Stomach (tissue), 9 donors: ENCODE results near the gene PHTF2. TPM values are rescaled to one million over a fixed set of nuclear protein-coding genes. Genes with fewer than 3 reads are reported as not detected.

Experiments used
- DNase-seq, 2 donors: peaks; one replicate each; pipeline versions ENCODE4 v3.0.0 to v3.0.0-alpha.2; 2013 to 2019
- H3K27ac ChIP-seq, 5 donors: fragments of 200-600 bp in 4 of 5; sonication (generic) in 4 of 5; one replicate each; pipeline ENCODE4 v1.5.1; 2013 to 2019; ENCODE audit warnings: mild to moderate bottlenecking in 1 of 5, moderate library complexity in 1 of 5
- H3K27me3 ChIP-seq, 3 donors: fragments of 200-600 bp; sonication (generic); one replicate each; pipeline ENCODE4 v1.5.1; 2017 to 2019; ENCODE audit warnings: mixed run types in 1 of 3
- H3K36me3 ChIP-seq, 4 donors: fragments of 200-600 bp; sonication (generic); 1 replicate in 3 of 4; 2 replicates in 1 of 4; pipeline ENCODE4 v1.5.1; 2016 to 2019
- H3K4me1 ChIP-seq, 4 donors: fragments of 200-600 bp; sonication (generic); one replicate each; pipeline ENCODE4 v1.5.1; 2016 to 2019
- H3K4me3 ChIP-seq, 4 donors: fragments of 200-600 bp; sonication (generic) in 3 of 4; one replicate each; pipeline ENCODE4 v1.5.1; 2016 to 2019; ENCODE audit warnings: mild to moderate bottlenecking in 1 of 4
- H3K9me3 ChIP-seq, 4 donors: fragments of 200-600 bp; sonication (generic); one replicate each; pipeline ENCODE4 v1.5.1; 2016 to 2019
- EP300 ChIP-seq: sonication (generic); formaldehyde crosslinking; IDR thresholded peaks from one replicate; pipeline ENCODE4 v1.6.1; 2017; ENCODE audit warnings: antibody characterized with exemption
- POLR2A ChIP-seq, 4 donors: fragments of 450-650 bp; IDR thresholded peaks; one replicate each; pipeline ENCODE4 v1.6.1; 2016; ENCODE audit warnings: antibody characterized with exemption in 4 of 4, control low read depth in 2 of 4, mild to moderate bottlenecking in 1 of 4, moderate library complexity in 1 of 4
- POLR2AphosphoS5 ChIP-seq, 3 donors: sonication (generic); formaldehyde crosslinking; IDR thresholded peaks; one replicate each; pipeline ENCODE4 v1.6.1; 2016; ENCODE audit warnings: antibody characterized with exemption in 3 of 3
- WGBS, 5 donors: extraction: QIAGEN DNeasy Blood & Tissue Kit in 3 of 5; methylation state at CpG; one replicate each; pipeline versions ENCODE4 v1.1.5 to v1.1.7; 2013 to 2018; 5-methylcytosine and 5-hydroxymethylcytosine counted together
- intact Hi-C: fragments of 100-400 bp; cut with DNase I; formaldehyde crosslinking; loops from one replicate; pipeline ENCODE4 v1.15.1; 2023; ENCODE audit warnings: low total_unique reads
- polyA plus RNA-seq, 3 donors: library from polyadenylated mRNA; stranded (reverse); fragments of 200-250 nt; gene quantifications; one replicate each; pipeline ENCODE4 v1.2.3, GENCODE V29; 2013
- total RNA-seq, 5 donors: library from RNA; depleted of rRNA; stranded (reverse); fragments of >200 nt; gene quantifications; one replicate each; pipeline versions ENCODE4 v1.1.0 to v1.2.3, GENCODE V29; 2014 to 2016
- TF ChIP-seq, protein P1 (sequence below), 7 experiments: fragments of 450-650 bp in 4 of 7; fragments of 200-600 bp in 3 of 7; sonication (generic) in 3 of 7; IDR thresholded peaks; one replicate each; pipeline ENCODE4 v1.5.1; 2016 to 2019; ENCODE audit warnings: antibody characterized with exemption in 7 of 7, control low read depth in 2 of 7, mild to moderate bottlenecking in 1 of 7
- donor health status: healthy with polysubstance abuse.
- donor health status: Bipolar disorder and iron deficiency.
- donor health status: healthy.

PHTF2 gene
- total and polyA plus RNA-seq, 8 donors = 2.0 to 42.9 (median 12.5) TPM

DNA sequence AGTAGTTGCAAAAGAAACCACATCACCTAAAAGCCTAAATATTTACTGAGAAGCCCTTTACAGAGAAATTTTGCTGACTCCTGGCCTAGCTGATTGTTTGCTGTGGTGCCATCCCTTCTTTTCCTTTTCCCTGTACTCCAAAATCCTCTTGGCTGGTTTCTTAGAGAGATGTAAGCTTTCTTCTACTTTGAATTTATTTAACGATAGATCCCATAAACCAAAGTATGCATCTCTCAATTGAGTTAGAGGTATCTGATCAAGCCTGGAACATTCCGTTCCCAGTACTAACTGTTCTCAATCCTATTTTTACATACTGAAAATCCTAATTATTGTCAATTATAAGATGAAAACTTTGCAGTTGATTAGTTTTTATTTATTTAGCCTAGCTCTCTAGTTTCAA is 6.6 kb upstream of the PHTF2 start:
- Histone ChIP-seq H3K36me3 (peaks cover 3 to 15% (median 10%) of the 10 kb centered on the region in 4 donors), H3K4me1 (peaks cover 10 to 43% (median 22%) of the 10 kb centered on the region in 4 donors), H3K9me3 (no peaks in the 10 kb centered on the region), H3K4me3 (no peak overlapping the region), H3K27me3 (no peaks in the 10 kb centered on the region), H3K27ac (peak overlapping the region in 3 of 5 donors; percentile 14 to 44 (median 40))
- intact Hi-C loops = no loop called here
- TF ChIP-seq POLR2AphosphoS5 (IDR thresholded peaks at IDR 0.05) (no peak), POLR2A (IDR thresholded peaks at IDR 0.05) (no peak), EP300 (no peak)
- TF ChIP-seq, protein P1, sequence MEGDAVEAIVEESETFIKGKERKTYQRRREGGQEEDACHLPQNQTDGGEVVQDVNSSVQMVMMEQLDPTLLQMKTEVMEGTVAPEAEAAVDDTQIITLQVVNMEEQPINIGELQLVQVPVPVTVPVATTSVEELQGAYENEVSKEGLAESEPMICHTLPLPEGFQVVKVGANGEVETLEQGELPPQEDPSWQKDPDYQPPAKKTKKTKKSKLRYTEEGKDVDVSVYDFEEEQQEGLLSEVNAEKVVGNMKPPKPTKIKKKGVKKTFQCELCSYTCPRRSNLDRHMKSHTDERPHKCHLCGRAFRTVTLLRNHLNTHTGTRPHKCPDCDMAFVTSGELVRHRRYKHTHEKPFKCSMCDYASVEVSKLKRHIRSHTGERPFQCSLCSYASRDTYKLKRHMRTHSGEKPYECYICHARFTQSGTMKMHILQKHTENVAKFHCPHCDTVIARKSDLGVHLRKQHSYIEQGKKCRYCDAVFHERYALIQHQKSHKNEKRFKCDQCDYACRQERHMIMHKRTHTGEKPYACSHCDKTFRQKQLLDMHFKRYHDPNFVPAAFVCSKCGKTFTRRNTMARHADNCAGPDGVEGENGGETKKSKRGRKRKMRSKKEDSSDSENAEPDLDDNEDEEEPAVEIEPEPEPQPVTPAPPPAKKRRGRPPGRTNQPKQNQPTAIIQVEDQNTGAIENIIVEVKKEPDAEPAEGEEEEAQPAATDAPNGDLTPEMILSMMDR (IDR thresholded peaks at IDR 0.05) = no peak
- DNase-seq = no peak
- WGBS, 5 donors = 57 to 90% (median 80%) methylated on average over 2 of the region's 2 CpGs

DNA sequence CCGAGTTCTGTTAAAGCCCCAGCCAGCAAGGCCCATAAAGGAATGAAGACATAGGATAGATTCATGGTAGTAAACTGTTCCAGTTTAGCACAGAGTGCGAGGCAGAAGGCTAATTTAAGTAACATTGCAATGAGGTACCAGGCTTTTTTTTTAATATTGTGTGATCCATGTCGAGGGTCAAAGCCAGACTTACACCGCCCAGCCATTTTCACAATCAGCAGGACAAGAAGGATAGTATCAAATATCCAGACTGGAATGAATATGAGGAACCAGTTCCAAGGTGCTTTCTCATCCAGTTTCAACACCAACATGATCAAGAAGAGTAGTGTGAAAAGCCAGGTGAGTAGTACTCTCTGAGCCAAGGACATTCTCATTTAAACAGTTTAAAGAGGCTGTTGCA is 4.6 kb upstream of the PHTF2 start:
- intact Hi-C loops = no loop called here
- no peaks in the 10 kb centered on the region for H3K9me3 ChIP-seq
- no peaks in the 10 kb centered on the region for H3K27me3 ChIP-seq
- H3K4me3 ChIP-seq = no peak overlapping the region
- WGBS, 5 donors = 85 to 94% (median 93%) methylated on average over 4 of the region's 4 CpGs
- no peak for TF ChIP-seq POLR2AphosphoS5 (IDR thresholded peaks at IDR 0.05)
- TF ChIP-seq, protein P1 (IDR thresholded peaks at IDR 0.05) = no peak
- TF ChIP-seq EP300 = no peak
- no peak for TF ChIP-seq POLR2A (IDR thresholded peaks at IDR 0.05)
- peaks cover 3 to 15% (median 10%) of the 10 kb centered on the region in 4 donors for H3K36me3 ChIP-seq
- peaks cover 20 to 51% (median 30%) of the 10 kb centered on the region in 4 donors for H3K4me1 ChIP-seq
- no peak for DNase-seq
- no peak overlapping the region for H3K27ac ChIP-seq

DNA sequence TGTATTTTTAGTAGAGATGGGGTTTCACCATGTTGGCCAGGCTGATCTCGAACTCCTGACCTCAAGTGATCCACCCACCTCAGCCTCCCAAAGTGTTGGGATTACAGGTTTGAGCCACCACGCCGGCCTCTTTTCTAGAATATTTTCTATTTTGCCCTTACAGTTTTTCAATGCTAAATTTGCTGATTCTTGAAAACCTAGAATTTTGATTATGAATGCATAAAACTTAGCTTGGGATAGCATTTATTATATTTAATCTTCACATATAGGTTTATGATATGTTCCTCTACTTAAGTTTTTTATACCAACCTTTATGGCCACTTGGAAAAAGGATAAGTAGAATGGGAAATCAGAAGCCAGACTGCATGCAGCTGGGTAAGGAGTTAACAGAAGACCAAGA is 2.5 kb upstream of the PHTF2 start:
- Histone ChIP-seq H3K4me1 (peaks cover 18 to 65% (median 42%) of the 10 kb centered on the region in 4 donors), H3K27ac (no peak overlapping the region), H3K4me3 (no peak overlapping the region), H3K9me3 (no peaks in the 10 kb centered on the region), H3K27me3 (no peaks in the 10 kb centered on the region), H3K36me3 (peaks cover 3 to 15% (median 10%) of the 10 kb centered on the region in 4 donors)
- TF ChIP-seq POLR2AphosphoS5 (IDR thresholded peaks at IDR 0.05) (no peak), POLR2A (IDR thresholded peaks at IDR 0.05) (no peak), EP300 (no peak)
- TF ChIP-seq, protein P1 (IDR thresholded peaks at IDR 0.05) = no peak
- WGBS, 5 donors = 88 to 98% (median 96%) methylated on average over 3 of the region's 3 CpGs
- intact Hi-C loops = no loop called here
- no peak for DNase-seq

DNA sequence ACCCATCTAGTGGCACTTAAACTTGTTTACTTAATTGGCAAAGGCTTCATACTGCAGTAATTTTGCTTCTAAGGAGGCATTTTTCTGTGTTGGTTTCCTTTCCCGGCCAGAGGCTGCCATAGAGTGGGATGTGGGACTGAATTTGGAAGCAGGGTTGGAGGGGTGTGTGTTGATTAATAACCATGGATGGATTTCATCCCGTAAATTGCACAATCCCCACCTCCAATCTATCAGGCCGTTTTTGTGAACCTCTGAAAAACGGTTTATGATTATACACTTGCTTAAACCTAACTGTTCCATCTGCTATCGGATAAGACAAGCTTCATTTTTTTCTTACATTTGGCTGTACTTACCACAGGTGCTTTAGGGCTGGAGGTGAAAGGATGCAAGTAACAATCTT is 1.6 kb upstream of the PHTF2 start:
- Histone ChIP-seq H3K4me3 (peak overlapping the region; percentile 86 to 96 (median 89)), H3K27me3 (no peaks in the 10 kb centered on the region), H3K4me1 (peaks cover 13 to 58% (median 39%) of the 10 kb centered on the region in 4 donors), H3K9me3 (no peaks in the 10 kb centered on the region), H3K36me3 (peaks cover 3 to 15% (median 10%) of the 10 kb centered on the region in 4 donors), H3K27ac (peak overlapping the region in 2 of 5 donors; percentile 92)
- 24 to 38% (median 27%) methylated on average over 5 of the region's 5 CpGs for WGBS, 5 donors
- DNase-seq = peak in 1 of 2 donors; percentile 8
- TF ChIP-seq EP300 = no peak
- intact Hi-C loops = no loop called here

DNA sequence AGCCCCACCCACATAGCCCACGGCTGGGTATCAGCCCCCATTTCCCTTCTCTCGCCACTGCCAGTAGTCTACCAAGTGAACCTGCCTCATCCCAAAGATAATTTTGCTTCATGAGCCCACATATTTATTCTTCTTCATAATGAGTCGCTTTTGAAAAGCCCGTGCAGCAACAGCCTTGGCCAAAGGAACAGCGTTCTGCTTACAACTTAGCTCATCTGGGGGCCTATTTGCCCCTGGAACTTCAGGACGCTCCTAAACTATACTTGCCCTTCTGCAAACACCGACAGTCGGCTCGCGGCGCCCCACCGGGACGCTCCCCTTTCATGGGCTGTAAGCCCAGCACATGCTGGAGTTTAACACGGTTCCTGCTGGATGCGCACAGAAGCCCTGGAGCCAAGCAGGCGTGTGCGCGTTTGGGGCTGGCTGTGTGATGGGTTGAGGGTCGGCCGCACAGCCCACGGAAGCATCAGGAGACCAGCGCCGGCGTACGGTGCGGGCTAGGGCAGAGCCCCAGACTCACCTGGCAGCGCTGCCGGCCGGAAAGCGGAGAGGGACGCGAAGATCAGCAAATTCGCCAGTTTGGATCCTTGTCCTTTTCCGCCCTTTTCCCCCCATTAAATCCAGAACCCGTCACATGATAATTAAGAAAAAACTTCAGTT is 709 bp upstream of the PHTF2 start:
- TF ChIP-seq, protein P1 (IDR thresholded peaks at IDR 0.05) = no peak
- TF ChIP-seq EP300 (no peak), POLR2AphosphoS5 (IDR thresholded peaks at IDR 0.05) (no peak)
- Histone ChIP-seq H3K27ac (peak overlapping the region; percentile 89 to 94 (median 92)), H3K4me1 (peaks cover 13 to 51% (median 35%) of the 10 kb centered on the region in 4 donors), H3K9me3 (no peaks in the 10 kb centered on the region), H3K4me3 (peak overlapping the region; percentile 86 to 96 (median 89)), H3K36me3 (peaks cover 3 to 15% (median 10%) of the 10 kb centered on the region in 4 donors), H3K27me3 (no peaks in the 10 kb centered on the region)
- DNase-seq = peak in 1 of 2 donors; percentile 39
- WGBS, 5 donors = 0 to 1% (median 0%) methylated on average over 34 to 35 of the region's 35 CpGs
- intact Hi-C loops = no loop called here
